NCI-H82 treated with DMSO at 0.1 percent for 48 hours (cell line): Measurements from ENCODE around the gene CIB4.

Experiments used
- DNase-seq: peaks from one replicate; lab custom pipeline; 2025; ENCODE audit not compliant: unreplicated experiment; lab: John Stamatoyannopoulos, UW

The CIB4 gene

DNA sequence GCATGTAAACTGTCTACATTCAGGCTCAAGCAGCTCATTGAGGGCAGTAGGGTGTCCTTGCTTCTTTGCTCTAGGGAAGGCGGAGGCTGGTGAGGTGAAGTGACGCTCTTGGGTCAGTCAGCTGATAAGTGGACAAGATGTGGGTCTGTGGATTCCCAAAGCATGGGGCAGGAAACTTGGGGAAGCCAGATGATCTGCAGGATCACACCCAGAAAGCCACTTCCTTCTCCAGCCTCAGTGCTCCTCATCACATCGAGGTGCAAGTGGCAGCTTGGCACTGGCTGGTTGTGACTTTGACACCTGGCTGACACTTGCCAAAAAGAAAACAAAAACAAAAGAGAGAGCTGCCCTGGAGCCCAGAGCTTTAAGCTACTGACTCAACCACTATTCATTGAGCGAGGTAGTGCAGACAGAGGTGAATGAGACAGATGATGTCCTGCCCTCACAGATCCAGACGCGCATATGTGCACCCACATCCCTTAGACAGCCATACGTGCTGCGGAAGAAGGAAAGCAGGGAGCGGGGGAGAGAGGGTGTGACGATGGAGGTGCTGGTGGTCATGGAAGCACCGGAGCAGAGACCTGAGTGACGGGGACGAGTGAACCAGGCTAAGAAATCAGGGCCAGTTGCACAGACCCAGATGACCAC, 3.1 kb upstream of the CIB4 start:
- DNase-seq: no peak

GRCh38 chr2:26642429-26642828, 1.3 kb upstream of the CIB4 start:
- DNase-seq: no peak

DNA sequence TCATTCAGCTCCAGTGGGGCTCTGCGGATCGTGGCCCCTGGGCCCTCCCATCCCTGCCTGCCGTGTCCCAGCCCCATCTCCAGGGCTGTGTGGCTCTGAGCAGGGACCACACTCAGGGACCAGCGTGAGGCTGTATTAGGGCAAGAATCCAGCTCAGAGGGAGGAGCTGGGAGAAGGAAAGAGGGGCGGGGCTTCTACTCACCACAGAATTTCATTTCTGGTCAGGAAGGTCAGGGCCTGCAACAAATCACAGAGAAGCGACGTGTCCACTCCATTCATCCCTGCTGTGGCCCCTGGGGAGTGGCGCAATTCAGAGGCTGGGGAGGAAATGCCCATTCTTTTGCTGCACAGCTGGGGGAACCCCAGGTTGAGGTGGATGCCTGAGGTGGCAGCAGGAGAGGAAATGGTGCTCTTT, 828 bp downstream of the CIB4 start:
- DNase-seq: no peak

DNA sequence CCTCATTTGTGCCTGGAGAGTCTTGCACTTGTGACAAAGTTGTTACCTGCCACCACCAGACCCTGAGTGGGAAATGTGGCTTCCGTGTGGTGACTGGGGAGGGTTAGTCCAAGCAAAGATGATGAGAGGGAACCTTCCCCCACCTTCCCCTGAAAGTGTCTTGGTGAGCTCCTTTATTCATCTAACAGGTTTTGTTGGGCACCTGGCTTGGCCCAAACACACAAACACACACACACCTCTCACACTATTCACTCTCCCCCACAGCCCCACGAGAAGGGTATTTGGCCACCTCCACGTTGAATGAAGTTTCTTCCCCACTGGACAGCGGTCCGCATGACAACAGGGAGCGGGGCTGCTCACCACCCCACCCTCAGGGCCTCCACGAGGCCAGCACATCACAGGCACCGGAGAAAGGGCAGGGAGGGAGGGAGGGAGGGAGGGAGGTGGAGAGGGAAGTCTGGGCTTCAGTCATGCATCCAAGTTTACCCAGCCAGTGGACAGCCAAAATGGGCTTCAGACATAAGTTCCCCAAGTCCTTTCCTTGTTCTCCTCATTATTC, 1.4 kb downstream of the CIB4 start:
- no peak for DNase-seq

DNA sequence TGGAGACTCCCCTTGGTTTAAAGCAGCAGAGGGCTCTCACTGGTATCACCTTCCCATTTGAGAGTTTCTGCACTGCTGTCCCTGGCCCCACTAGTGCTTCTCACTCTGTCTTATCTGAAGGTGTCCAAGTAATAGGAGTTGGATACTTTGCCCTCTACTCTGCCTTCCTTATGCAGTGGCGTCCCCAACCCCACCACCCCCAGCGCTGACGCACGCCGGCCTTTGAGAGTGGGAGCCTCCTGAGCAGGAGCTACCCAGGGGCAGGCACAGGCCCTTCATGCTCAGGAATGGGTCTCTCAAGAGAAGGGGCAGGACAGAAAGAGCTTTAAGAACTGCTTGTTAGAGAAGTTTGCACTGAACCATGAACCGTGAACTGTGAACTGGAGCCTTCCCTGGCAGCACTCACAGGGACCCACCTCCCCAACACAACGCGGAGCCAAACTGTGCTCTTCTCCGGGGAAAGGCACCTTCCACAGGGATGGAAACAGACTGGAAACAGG, 3.3 kb downstream of the CIB4 start:
- DNase-seq: no peak

GRCh38 chr2:26636935-26637334, 4.2 kb downstream of the CIB4 start:
- no peak for DNase-seq

DNA sequence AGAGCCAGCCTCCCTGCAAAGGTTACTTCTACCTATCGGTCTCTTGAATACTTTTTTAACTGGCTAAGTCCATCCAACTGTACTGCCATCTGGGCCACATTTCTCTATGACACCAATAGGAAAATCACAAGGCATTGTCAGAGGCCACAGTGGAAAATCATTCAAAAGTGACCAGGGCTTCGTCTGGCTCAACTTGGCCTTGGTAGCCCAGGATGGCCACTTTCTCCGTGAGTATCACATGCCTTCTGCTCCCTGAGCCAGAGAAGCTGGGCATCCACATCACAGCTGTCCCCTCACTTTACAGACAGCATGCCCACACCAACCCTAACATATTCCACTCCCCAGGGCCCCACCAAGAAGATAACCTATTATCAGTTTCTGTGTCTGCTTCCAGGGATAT, 5.8 kb downstream of the CIB4 start:
- DNase-seq: no peak

DNA sequence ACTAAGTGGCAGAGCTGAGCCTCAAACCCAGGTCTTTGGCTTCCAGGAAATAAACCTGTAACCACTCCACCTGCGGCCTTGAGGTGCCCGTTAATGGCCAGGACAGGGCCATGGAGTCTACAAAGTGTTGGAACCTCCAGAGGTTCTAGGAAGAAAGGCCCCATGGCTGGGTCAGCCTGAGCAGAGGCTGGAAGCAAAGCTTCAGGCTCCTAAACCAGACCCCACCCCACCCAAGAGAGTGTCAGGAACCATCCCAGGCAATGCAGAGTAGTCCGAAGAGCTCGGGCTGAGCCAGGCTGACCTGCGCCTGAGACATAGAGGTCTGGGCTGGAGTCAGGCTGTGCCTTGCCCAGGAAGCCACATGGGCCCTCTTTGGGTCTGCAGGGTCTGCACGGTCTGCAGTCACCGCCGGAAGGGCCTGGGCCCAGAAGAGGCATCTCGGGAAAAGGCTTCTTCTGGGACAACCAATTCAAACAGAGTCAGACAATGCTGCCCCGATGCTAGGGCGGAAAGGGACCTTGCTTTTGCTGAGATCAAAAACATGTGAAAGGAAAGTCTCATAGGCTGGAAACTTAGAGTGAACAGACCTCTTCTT, 6.4 kb downstream of the CIB4 start:
- no peak for DNase-seq

DNA sequence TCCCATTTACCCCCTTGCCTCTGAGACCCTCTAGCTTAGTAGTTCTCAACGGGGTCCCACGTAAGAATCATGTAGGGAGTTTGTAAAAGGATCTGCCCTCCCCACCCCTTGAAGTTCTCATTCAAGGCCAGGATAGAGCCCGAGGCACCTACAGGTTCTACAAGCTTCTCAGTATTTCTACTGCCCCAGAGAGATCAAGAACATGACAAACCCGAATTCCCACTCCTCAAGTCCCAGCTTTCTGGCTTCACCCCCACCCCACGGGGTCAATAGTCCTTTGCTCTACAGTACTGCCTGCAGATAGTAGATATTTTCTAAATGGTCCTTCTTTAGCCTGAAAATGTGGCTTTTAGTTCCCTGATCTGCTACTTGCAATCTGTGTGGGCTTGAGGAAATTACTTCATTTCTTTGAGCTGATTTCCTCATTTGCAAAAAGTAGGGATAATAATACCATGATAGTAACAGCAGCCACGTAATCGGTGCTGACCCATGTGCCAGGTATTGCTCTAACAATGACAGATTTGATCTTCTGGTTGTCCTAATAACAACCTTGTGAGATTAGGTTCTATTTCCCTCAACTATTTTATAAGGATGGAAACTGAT, 7.1 kb downstream of the CIB4 start:
- DNase-seq: no peak

DNA sequence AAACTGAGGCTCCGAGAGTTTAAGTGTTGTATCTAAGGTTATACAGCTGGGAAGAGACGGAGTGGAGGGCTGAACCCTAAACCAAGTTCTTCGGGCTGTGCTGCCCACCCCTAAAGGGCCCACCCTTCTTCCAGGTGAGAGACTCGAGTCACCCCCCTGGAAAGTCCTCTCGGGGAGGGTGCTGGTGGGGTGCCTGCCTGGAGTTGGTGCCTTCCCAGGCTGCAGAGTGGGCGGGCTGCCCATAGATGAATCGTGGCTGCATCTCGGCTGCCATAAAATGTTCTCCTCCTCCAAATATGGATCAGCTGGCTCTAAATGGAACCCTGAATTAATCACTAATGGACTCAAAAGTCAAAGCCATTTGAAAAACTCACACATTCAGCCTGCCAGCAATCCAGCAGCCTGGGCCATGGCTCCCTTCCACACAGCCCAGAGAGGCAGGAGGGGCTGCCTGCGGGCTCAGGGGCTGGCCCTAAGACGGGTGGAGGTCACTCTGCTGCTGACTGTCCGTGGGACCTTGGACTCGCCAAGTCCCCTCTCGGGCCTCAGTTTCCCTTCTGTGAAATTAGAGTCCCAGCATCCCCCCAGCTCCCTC, 7.7 kb downstream of the CIB4 start:
- no peak for DNase-seq

GRCh38 chr2:26632624-26633185, 8.5 kb downstream of the CIB4 start:
- DNase-seq: no peak

DNA sequence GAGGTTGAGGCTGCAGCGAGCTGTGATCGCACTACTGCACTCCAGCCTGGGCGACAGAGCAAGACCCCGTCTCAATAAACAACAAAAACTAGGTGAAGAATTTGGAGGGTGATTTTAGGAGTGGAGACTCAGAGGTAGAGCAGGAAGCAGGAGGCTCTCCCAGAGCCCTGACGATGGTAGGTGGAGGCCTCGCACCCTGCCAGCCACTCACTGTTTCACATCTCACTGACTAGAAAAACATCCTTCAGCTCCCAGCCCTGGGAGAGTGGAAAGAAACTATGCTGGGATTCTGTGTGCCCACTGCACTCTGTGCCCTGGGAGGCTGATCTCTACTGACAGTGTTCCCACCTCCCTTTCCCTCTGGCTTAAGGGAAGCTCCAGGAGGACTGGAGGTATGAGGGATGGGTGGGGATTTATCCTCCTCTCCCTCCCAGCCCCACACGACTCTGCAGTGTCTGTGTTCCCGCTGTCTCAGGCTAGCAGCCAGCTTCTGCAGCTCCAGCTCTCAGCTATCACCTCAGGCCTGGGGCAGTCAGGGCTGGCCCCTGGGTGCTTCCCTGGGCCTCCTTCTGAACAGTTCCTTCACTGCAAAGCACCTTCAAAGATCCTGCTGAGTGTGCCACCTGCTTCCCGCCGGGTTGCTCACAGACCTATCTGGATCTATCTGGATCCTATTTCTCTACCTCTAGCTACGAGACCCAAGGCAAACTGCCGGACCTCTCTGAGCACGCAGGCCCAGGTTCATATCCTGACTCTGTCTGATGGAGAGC, 9.6 kb downstream of the CIB4 start:
- DNase-seq: no peak

- DNase-seq: no peak
Observed at GRCh38 chr2:26630669-26631360, 10.4 kb downstream of the CIB4 start.

DNA sequence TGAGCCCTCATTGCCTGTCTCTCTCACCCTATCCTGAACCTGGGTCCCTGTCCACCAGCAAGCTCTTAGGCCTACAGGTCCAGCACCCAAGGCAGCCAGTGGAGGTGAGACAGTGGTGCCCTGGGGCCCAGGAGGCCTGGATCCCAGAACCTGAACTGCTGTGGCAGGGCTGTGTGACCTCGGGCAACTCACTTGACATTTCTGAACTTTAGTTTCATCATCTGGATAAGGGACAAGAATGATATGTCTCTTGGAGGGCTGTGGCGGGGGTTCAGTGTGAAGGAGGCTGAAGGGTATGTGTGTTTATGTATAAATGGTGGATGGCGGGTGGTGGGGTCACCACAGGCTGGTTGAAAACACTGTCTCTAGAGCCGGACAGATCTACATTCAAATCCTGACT, 10.9 kb downstream of the CIB4 start:
- DNase-seq: no peak

GRCh38 chr2:26629751-26630150, 11.4 kb downstream of the CIB4 start:
- no peak for DNase-seq

DNA sequence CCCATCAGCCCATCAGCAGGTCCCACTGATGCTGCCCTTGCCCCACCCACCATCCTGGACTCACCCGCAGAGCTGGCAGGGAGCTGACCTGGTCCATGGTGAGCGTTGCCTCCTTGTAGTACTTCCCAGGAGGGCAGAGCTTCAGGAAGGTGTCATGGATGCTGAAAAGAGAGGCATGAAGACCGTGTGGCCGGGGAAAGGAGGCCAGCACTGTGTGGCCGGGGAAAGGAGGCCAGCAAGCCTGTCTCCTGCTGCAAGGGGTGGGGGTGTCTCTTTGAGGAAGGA, 11.9 kb downstream of the CIB4 start:
- no peak for DNase-seq

GRCh38 chr2:26628561-26629345, 12.4 kb downstream of the CIB4 start:
- DNase-seq: no peak

GRCh38 chr2:26627350-26628105, 13.6 kb downstream of the CIB4 start:
- no peak for DNase-seq

DNA sequence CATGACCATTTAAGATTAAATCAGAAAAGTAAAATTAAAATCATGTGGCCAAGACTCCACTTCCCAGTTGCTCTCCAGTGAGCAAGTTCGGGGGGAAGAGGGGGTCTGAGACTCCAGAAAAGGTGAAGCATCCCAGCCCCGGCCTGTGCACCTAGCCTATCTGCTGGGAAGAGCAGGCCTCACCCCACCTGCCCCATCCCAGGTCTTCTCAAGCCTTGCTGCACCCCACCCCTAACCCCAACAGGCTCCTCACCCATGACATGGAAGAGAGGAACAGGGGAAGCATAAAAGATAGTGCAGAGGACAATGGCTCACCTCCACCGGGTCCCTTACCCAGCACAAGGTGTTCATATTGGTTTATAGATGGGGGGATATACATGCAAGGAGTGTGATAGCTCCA, 14.6 kb downstream of the CIB4 start:
- DNase-seq: no peak
